ENCODE results near the gene TBXT.
"Not testable (repeated sequence)": the region's sequence is repeated elsewhere in the genome, so short reads cannot be mapped to it uniquely, and the experiment has no call there.

Gene TBXT

DNA sequence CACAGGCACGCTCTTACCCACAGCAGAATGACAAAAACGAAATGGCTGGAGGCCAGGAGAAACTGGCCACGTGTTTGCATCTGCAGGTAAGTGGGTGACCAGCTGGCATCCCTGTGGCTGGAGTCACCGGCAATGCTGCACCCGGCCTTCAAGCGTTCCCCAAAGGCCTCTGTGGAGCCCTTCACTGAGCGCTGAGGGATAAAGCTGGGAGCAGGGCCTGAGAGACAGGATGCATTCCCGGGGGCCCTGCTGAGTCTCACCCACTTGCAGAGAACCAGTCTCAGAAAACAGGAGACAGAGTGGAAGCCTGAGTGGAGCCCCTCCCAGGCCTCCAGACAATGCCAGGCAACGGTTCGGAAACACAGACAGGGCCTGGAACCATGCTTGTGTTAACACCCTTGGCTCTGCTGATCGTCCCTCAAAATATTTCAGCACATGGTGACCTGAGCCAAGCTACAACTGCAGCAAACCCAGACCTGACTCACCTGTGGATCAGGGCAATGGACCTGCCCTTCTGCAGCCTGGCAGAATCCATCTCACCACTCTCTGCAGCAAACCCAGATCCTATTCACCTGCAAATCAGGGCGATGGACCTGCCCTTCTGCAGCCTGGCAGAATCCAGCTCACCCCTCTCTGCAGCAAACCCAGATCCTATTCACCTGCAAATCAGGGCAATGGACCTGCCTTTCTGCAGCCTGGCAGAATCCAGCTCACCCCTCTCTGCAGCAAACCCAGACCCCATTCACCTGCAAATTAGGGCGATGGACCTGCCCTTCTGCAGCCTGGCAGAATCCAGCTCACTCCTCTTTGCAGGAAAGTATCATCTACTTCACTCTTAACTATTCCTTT is 39.8 kb downstream of the TBXT start:
- ChIA-PET POLR2A (no interaction called here), CTCF (interaction anchor here (0.7 kb wide), 1 partner anchor 28 kb away, joined by 10 read pairs; no protein-coding TSS in a partner anchor)
- Histone ChIP-seq H3K4me1 (ENCODE audit: control insufficient read depth, insufficient read depth, low read length) (no peaks in the 10 kb centered on the region), H3K27ac (ENCODE audit: extremely low read depth, low read depth, low read length) (no peak overlapping the region), H3K9me3 (ENCODE audit: control insufficient read depth, insufficient read depth, low read depth, low read length) (no peaks in the 10 kb centered on the region), H3K36me3 (ENCODE audit: control insufficient read depth in 2 of 2, insufficient read depth in 1 of 2, low read length in 2 of 2) (no peaks in the 10 kb centered on the region), H3K4me3 (ENCODE audit: low read depth, low read length) (no peak overlapping the region)
- no peak for TF ChIP-seq ZNF266 (tag by site-specific recombination; IDR thresholded peaks at IDR 0.05; ENCODE audit: low read depth)
- TF ChIP-seq ZNF548 (tag by site-specific recombination; IDR thresholded peaks at IDR 0.05), result no peak
- TF ChIP-seq, protein P1, sequence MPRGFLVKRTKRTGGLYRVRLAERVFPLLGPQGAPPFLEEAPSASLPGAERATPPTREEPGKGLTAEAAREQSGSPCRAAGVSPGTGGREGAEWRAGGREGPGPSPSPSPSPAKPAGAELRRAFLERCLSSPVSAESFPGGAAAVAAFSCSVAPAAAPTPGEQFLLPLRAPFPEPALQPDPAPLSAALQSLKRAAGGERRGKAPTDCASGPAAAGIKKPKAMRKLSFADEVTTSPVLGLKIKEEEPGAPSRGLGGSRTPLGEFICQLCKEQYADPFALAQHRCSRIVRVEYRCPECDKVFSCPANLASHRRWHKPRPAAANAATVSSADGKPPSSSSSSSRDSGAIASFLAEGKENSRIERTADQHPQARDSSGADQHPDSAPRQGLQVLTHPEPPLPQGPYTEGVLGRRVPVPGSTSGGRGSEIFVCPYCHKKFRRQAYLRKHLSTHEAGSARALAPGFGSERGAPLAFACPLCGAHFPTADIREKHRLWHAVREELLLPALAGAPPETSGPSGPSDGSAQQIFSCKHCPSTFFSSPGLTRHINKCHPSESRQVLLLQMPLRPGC (tag by site-specific recombination; IDR thresholded peaks at IDR 0.05), result no peak
- no peak for TF ChIP-seq ZBTB11 (tag by site-specific recombination; conservative IDR thresholded peaks at IDR 0.05; ENCODE audit: low read depth)
- no peak for TF ChIP-seq SCRT1 (tag by site-specific recombination; IDR thresholded peaks at IDR 0.05; ENCODE audit: borderline replicate concordance)
- TF ChIP-seq ZNF645 (tag by site-specific recombination; IDR thresholded peaks at IDR 0.05), result no peak
- no peak for TF ChIP-seq ZNF785 (tag by site-specific recombination; IDR thresholded peaks at IDR 0.05)
- TF ChIP-seq ZNF701 (tag by site-specific recombination; IDR thresholded peaks at IDR 0.05), result no peak
- no peak for TF ChIP-seq SETDB1 (IDR thresholded peaks at IDR 0.05; ENCODE audit: insufficient read length, low read length)
- no peak for TF ChIP-seq ZSCAN18 (tag by site-specific recombination; IDR thresholded peaks at IDR 0.05)
- TF ChIP-seq ZNF791 (tag by site-specific recombination; IDR thresholded peaks at IDR 0.05), result no peak
- TF ChIP-seq, protein P2, sequence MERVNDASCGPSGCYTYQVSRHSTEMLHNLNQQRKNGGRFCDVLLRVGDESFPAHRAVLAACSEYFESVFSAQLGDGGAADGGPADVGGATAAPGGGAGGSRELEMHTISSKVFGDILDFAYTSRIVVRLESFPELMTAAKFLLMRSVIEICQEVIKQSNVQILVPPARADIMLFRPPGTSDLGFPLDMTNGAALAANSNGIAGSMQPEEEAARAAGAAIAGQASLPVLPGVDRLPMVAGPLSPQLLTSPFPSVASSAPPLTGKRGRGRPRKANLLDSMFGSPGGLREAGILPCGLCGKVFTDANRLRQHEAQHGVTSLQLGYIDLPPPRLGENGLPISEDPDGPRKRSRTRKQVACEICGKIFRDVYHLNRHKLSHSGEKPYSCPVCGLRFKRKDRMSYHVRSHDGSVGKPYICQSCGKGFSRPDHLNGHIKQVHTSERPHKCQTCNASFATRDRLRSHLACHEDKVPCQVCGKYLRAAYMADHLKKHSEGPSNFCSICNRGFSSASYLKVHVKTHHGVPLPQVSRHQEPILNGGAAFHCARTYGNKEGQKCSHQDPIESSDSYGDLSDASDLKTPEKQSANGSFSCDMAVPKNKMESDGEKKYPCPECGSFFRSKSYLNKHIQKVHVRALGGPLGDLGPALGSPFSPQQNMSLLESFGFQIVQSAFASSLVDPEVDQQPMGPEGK (tag by site-specific recombination; IDR thresholded peaks at IDR 0.05), result no peak

DNA sequence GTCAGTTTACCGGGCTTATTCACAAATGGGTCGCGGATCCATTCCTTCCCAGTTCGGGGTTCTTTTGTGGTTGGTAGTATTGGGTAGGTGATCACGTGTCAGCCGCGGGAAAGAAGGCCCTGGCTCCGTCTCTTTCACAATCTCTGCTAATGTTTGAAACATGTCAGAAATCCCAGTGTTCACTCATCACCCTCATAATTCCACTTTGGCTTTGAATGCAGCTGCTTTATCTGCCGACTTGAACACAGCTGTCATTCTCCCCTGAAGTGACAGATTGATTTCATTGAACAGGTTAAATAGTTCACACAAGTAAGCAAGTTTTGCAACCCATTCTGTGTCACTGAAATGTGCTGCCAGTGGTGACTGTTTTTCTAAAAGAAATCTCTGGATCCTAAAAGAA is 44.5 kb downstream of the TBXT start:
- POLR2A ChIA-PET; H3K4me1 ChIP-seq (ENCODE audit: control insufficient read depth, insufficient read depth, low read length); H3K27ac ChIP-seq (ENCODE audit: extremely low read depth, low read depth, low read length); H3K36me3 ChIP-seq (ENCODE audit: control insufficient read depth in 2 of 2, insufficient read depth in 1 of 2, low read length in 2 of 2); H3K4me3 ChIP-seq (ENCODE audit: low read depth, low read length); H3K9me3 ChIP-seq (ENCODE audit: control insufficient read depth, insufficient read depth, low read depth, low read length); CTCF ChIA-PET: not testable (repeated sequence)
